Measurements from ENCODE around the gene COL6A1.

The COL6A1 gene

DNA sequence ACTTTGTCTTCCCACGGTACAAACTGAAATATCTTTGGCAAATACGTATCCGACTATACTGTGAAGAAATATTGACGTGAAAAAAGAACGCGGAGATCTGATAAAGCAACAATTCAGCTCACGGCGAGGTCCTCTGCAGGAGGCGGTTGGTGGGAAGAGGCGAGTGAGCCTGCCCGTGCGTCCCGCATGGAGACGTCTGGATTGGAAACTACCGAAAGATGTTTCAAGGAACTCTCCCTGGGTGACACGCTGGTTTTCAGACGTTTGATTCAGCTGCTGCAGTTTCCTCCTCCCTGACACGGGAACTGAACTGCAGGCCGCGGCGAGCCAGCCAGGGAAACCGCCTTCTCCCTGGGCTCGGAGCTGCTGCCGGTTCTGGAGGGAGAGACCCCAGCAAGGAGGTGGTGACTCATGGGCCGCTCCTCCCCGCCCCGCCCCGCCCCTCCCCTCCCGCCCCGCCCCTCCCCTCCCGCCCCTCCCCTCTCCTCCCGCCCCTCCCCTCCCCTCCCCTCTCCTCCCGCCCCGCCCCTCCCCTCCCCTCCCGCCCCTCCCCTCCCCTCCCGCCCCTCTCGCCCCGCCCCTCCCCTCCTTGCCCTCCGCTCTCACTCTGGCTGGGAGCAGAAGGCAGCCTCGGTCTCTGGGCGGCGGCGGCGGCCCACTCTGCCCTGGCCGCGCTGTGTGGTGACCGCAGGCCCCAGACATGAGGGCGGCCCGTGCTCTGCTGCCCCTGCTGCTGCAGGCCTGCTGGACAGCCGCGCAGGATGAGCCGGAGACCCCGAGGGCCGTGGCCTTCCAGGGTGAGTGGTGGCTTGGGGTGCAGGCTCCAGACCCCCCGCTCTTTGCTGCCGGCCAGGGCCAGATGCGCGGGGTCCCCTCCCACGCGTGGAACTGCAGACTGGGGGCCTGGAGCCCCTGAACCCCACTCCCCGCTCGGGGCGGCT, at the start of gene COL6A1:
Gene COL6A1, plus strand, starts transcription at position 620 of the 941 bp plus-strand sequence. Its CDS starts 81 bp downstream, at position 701.
- H3K4me1 Mint-ChIP-seq (ENCODE audit: low read depth), result no peaks in the 10 kb centered on the region
- intact Hi-C loops (cut with micrococcal nuclease), result no loop called here
- H3K27ac Mint-ChIP-seq, result no peak within 1 kb of the TSS
- peak within 1 kb of the TSS; percentile 24 for H3K4me3 Mint-ChIP-seq
- no peaks in the 10 kb centered on the region for H3K9me3 Mint-ChIP-seq
- H3K36me3 Mint-ChIP-seq (ENCODE audit: low read depth), result no peaks in the 10 kb centered on the region
- H3K27me3 Mint-ChIP-seq, result peaks cover 52% of the 10 kb centered on the region

DNA sequence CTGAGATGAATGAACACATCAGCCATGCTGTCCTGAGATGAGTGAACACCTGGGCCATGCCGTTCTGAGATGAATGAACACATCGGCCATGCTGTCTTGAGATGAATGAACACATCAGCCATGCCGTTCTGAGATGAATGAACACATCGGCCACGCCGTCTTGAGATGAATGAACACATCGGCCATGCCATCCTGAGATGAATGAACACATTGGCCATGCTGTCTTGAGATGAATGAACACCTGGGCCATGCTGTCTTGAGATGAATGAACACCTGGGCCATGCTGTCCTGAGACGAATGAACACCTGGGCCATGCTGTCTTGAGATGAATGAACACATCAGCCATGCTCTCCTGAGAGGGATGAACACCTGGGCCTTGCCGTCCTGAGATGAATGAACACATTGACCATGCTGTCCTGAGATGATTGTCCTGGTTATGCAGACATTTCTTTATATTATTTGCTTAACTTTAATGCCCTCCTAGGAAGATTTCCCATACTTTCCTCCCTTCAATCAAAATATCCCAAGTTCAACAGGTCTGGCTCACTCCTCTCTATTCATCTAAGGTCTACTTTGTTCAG, 48.6 kb upstream of the COL6A1 start:
- no peaks in the 10 kb centered on the region for H3K27me3 Mint-ChIP-seq
- peaks cover 50% of the 10 kb centered on the region for H3K9me3 Mint-ChIP-seq
- H3K4me1 Mint-ChIP-seq (ENCODE audit: low read depth), result no peaks in the 10 kb centered on the region
- H3K36me3 Mint-ChIP-seq (ENCODE audit: low read depth), result no peaks in the 10 kb centered on the region
- intact Hi-C loops (cut with micrococcal nuclease), result no loop called here
- no peak overlapping the region for H3K27ac Mint-ChIP-seq
- H3K4me3 Mint-ChIP-seq, result no peak overlapping the region

- no peak overlapping the region for H3K27ac Mint-ChIP-seq
- no peaks in the 10 kb centered on the region for H3K36me3 Mint-ChIP-seq (ENCODE audit: low read depth)
- H3K4me1 Mint-ChIP-seq (ENCODE audit: low read depth), result no peaks in the 10 kb centered on the region
- peaks cover 50% of the 10 kb centered on the region for H3K9me3 Mint-ChIP-seq
- no peak overlapping the region for H3K4me3 Mint-ChIP-seq
- H3K27me3 Mint-ChIP-seq, result no peaks in the 10 kb centered on the region
- intact Hi-C loops (cut with micrococcal nuclease), result no loop called here
Measured at GRCh38 chr21:45934085-45934484, 47.5 kb upstream of the COL6A1 start.

DNA sequence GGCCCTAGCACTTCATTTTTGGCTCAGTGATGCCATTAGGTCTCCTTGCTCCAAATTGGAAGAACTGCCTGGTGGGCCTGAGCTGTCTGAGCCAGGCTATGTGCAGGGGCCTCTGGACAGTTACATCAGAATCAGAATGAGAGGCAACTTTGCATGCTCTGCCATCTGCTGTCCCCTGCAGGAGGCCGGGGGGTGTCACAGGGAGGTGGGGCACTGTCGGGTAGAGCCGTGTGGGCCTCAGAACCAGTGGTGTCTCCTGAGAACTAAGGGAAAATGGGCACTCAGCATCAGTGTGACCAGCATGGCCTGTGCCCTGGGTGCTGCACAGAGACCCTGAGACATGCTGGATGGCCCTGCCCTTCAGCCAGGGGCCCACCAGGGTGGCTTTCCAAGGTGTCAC, 47.0 kb upstream of the COL6A1 start:
- H3K4me1 Mint-ChIP-seq (ENCODE audit: low read depth), result no peaks in the 10 kb centered on the region
- no peak overlapping the region for H3K4me3 Mint-ChIP-seq
- H3K27ac Mint-ChIP-seq, result no peak overlapping the region
- H3K36me3 Mint-ChIP-seq (ENCODE audit: low read depth), result no peaks in the 10 kb centered on the region
- intact Hi-C loops (cut with micrococcal nuclease), result no loop called here
- H3K9me3 Mint-ChIP-seq, result peaks cover 49% of the 10 kb centered on the region
- H3K27me3 Mint-ChIP-seq, result no peaks in the 10 kb centered on the region

DNA sequence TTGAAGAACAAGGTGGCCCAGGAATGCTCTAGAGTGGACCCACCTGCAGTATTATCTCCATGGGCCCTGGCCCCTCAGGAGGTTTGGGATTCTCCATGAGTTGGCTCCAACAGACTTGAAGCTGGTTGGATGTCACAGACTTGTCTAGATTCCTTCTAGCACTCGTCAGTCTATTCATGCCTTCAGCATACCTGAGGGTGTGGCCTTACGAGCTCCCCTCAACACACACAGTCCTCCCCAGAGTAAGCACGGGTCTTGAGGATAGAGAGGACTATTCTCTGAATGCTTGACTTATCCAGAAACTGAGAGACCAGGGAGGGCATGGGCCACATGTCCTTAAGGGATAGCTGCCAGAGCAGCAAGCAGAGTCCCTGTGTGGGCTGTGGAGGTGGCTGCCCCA, 45.9 kb upstream of the COL6A1 start:
- Mint-ChIP-seq H3K27ac (no peak overlapping the region), H3K4me3 (no peak overlapping the region), H3K9me3 (peaks cover 43% of the 10 kb centered on the region), H3K36me3 (ENCODE audit: low read depth) (no peaks in the 10 kb centered on the region), H3K4me1 (ENCODE audit: low read depth) (no peaks in the 10 kb centered on the region), H3K27me3 (no peaks in the 10 kb centered on the region)
- intact Hi-C loops (cut with micrococcal nuclease), result no loop called here

- Mint-ChIP-seq H3K27me3 (no peaks in the 10 kb centered on the region), H3K9me3 (peaks cover 33% of the 10 kb centered on the region), H3K27ac (no peak overlapping the region), H3K4me1 (ENCODE audit: low read depth) (no peaks in the 10 kb centered on the region), H3K36me3 (ENCODE audit: low read depth) (no peaks in the 10 kb centered on the region), H3K4me3 (no peak overlapping the region)
- intact Hi-C loops (cut with micrococcal nuclease), result no loop called here
Measured at GRCh38 chr21:45937721-45938452, 43.7 kb upstream of the COL6A1 start.

DNA sequence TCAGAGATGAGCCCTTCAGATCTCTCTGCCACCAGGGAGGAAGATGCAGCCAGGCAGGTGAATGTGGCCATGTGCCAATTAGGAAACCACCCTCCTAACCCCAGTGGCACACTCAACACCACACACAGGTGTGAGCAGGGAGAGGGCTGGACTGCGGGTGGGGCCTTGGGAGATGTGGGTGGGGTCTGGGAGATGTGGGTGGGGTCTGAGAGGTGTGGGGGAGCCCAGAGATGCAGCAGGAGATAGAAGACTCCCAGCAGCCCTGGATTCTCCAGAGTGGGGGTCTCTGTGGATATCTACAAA, 43.2 kb upstream of the COL6A1 start:
- H3K9me3 Mint-ChIP-seq, result peaks cover 33% of the 10 kb centered on the region
- H3K27ac Mint-ChIP-seq, result no peak overlapping the region
- H3K4me1 Mint-ChIP-seq (ENCODE audit: low read depth), result no peaks in the 10 kb centered on the region
- intact Hi-C loops (cut with micrococcal nuclease), result no loop called here
- H3K4me3 Mint-ChIP-seq, result no peak overlapping the region
- no peaks in the 10 kb centered on the region for H3K27me3 Mint-ChIP-seq
- no peaks in the 10 kb centered on the region for H3K36me3 Mint-ChIP-seq (ENCODE audit: low read depth)

- H3K27ac Mint-ChIP-seq, result no peak overlapping the region
- no peak overlapping the region for H3K4me3 Mint-ChIP-seq
- H3K9me3 Mint-ChIP-seq, result peaks cover 33% of the 10 kb centered on the region
- intact Hi-C loops (cut with micrococcal nuclease), result no loop called here
- no peaks in the 10 kb centered on the region for H3K27me3 Mint-ChIP-seq
- no peaks in the 10 kb centered on the region for H3K4me1 Mint-ChIP-seq (ENCODE audit: low read depth)
- H3K36me3 Mint-ChIP-seq (ENCODE audit: low read depth), result no peaks in the 10 kb centered on the region
Measured at GRCh38 chr21:45938811-45939520, 42.6 kb upstream of the COL6A1 start.

- Mint-ChIP-seq H3K4me1 (ENCODE audit: low read depth) (no peaks in the 10 kb centered on the region), H3K4me3 (no peak overlapping the region), H3K27me3 (no peaks in the 10 kb centered on the region), H3K27ac (no peak overlapping the region), H3K36me3 (ENCODE audit: low read depth) (no peaks in the 10 kb centered on the region), H3K9me3 (peaks cover 26% of the 10 kb centered on the region)
- intact Hi-C loops (cut with micrococcal nuclease), result no loop called here
Measured at GRCh38 chr21:45939521-45940045, 42.0 kb upstream of the COL6A1 start.

DNA sequence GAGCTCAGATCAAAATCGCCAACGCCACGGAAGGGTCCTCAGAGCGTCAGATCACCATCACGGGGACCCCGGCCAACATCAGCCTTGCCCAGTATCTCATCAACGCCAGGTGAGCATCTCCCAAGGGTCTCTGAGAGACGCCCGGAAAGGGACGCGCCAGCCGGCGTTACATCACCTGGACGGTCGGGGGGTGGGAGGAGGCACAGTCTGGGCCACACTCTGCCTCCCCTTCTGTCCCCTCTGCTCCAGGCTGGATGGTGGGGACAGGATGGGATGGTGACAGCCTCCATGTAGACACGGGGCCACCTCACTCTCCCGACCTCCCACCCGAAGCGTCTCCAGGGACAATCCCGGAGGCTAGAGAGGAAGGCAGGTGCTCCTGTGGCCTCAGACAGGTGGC, 41.5 kb upstream of the COL6A1 start:
- Mint-ChIP-seq H3K27me3 (no peaks in the 10 kb centered on the region), H3K4me1 (ENCODE audit: low read depth) (no peaks in the 10 kb centered on the region), H3K9me3 (peaks cover 21% of the 10 kb centered on the region), H3K27ac (no peak overlapping the region), H3K36me3 (ENCODE audit: low read depth) (no peaks in the 10 kb centered on the region), H3K4me3 (no peak overlapping the region)
- intact Hi-C loops (cut with micrococcal nuclease), result no loop called here

- intact Hi-C loops (cut with micrococcal nuclease), result no loop called here
- no peaks in the 10 kb centered on the region for H3K4me1 Mint-ChIP-seq (ENCODE audit: low read depth)
- H3K27me3 Mint-ChIP-seq, result no peaks in the 10 kb centered on the region
- H3K9me3 Mint-ChIP-seq, result peaks cover 14% of the 10 kb centered on the region
- no peak overlapping the region for H3K27ac Mint-ChIP-seq
- H3K4me3 Mint-ChIP-seq, result no peak overlapping the region
- no peaks in the 10 kb centered on the region for H3K36me3 Mint-ChIP-seq (ENCODE audit: low read depth)
Measured at GRCh38 chr21:45940621-45941337, 40.8 kb upstream of the COL6A1 start.

GRCh38 chr21:45941338-45941710, 40.2 kb upstream of the COL6A1 start:
- Mint-ChIP-seq H3K9me3 (peaks cover 14% of the 10 kb centered on the region), H3K4me3 (no peak overlapping the region), H3K27me3 (no peaks in the 10 kb centered on the region), H3K27ac (no peak overlapping the region), H3K4me1 (ENCODE audit: low read depth) (no peaks in the 10 kb centered on the region), H3K36me3 (ENCODE audit: low read depth) (no peaks in the 10 kb centered on the region)
- intact Hi-C loops (cut with micrococcal nuclease), result no loop called here
